CD4-positive, alpha-beta T cell treated with Interleukin-4 for 4 hours (primary cell): ENCODE data around the gene C2CD3.
"Not testable (repeated sequence)": the region's sequence is repeated elsewhere in the genome, so short reads cannot be mapped to it uniquely, and the experiment has no call there.

Source experiments
- DNase-seq: peaks from one replicate; pipeline ENCODE4 v3.0.0-alpha.2; 2020

The C2CD3 gene

DNA sequence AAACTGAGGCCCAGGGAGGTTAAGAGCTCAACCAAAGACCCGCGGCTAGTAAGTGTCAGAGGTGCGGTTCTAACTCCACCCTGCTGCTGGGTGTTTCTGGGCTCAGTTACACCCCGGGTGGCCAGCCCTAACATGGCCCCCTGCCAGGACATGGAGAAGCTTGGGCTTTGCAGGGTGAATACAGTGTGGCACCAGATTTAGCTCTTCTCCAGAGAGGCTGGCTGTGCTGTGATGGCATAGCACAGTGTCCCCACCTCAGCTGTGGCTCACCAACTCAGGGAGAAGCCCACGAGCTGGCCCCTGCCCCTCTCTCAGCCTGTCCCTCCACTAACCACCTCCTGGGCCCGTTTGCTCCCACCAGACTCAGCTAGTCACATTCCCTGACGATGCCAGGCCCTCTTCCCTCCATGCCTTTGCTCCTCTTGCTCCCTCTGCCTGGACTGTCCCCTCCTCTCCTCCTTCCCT, 168.9 kb downstream of the C2CD3 start:
- DNase-seq: no peak

DNA sequence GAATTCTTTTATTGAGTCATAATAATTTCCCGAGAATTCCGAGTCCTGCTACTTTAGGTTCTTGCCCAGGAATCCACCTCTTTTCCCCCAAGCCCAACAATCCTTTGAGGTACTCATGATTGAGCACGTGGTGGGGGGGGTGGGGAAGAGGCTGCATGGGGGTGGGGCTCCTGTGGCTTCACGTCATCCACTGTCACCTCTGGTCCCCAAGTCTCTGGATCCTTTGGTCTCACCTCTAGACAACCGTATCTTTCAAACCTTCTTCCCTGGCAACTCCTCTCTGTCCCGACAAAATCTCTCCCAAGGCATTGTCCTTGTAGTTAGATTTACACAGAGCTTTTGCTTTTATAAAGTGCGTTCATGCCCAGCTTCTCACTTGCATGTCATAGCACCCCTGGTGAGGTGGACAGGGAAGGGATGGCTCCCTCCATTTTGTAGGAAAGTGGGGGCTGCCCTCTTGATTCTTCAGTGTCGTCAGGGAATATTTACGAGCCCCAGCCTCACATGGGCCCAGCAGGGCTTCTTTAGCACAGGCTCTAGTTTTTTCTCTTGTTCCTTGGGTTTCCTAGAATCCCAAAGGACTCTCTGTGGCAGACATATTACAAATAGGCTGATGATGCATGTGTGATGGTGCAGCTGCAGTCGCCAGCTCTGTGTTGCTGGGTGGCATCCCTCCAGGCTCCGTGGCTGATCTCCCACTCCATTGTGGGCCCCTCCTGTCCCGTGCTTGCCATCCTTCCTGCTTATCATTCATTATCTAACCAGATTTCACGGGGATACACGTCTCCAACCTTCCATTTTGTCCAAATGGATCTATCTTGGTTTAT, 170.3 kb downstream of the C2CD3 start:
- no peak for DNase-seq

GRCh38 chr11:73999581-74000306, 171.1 kb downstream of the C2CD3 start:
- DNase-seq: no peak

GRCh38 chr11:73998846-73999575, 171.8 kb downstream of the C2CD3 start:
- no peak for DNase-seq

DNA sequence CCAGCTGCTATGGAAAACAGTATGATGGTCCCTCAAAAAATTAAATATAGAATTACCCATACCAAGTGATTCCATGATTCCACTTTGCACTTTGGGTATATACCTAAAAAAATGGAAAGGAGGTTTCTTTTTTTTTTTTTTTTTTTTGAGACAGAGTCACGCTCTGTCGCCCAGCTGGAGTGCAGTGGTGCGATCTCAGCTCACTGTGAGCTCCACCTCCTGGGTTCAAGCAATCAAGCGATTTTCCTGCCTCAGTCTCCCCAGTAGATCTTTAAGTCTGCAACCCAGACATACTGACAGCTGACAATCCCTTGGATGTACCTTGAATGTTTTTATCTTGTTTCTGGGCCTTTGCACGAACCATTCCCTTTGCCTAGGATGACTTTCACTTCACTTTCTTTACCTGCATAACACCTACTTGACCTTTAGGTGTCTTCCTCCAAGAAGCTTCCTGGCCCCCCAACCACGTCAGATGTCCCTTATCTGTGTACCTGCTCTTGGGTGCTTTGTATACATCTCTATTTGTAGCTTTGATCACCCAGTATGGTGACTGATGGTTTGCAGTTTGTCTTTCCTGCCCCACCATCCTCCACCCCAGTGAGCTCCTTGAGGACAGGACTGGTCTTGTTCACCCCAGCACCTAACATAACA, 173.6 kb downstream of the C2CD3 start:
- DNase-seq: no peak

- no peak for DNase-seq
Observed at GRCh38 chr11:73996161-73996747, 174.5 kb downstream of the C2CD3 start.

- peak; percentile 95 for DNase-seq
Observed at GRCh38 chr11:73995731-73996130, 175.1 kb downstream of the C2CD3 start.

GRCh38 chr11:73995247-73995646, 175.6 kb downstream of the C2CD3 start:
- DNase-seq: peak; percentile 95

DNA sequence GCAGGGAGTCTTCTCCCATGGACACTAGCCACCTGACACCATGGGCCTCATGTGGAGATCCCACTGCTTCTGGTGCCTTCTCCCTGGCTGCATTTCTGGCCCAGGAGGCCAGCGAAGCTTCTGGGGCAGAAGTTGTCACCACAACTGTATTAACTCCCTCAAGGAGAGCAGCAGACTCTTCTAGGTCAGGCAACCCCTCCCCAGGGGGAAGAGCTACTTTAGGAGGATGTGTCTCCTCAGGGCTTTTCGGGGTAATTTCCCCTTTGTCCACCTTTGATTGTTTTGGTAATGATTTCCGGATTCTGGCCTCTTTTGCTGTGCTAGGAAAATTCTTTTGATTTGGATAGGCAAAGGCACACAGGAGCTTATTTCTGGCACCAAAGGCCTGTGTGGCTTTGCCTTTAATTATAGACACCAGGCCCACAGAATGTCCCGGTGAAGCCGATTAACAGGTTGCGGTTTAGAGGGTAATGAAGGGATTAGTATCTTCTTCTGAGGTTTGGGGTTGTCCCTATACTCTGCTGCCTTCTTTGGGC, 179.3 kb downstream of the C2CD3 start:
- DNase-seq: no peak

DNA sequence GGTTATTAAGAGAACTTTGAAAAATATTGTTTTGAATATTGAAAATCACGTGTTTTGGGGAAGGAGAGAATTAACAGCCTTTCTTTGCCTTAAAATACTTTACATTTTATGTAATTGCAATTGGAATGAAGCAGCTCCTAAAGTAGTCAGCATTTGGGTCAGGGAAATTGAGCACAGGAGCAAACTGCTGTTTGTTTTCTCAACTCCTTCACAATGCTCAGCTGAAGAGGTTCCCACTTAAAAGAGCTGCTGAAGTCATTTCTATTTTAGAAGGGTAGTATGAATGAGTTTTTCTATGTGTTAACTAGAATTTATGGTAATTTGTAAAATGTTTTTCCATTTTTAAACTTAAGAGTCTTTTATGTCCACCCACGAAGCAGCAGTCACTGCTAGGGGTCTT, 180.1 kb downstream of the C2CD3 start:
- no peak for DNase-seq

- no peak for DNase-seq
Observed at GRCh38 chr11:73989156-73989555, 181.6 kb downstream of the C2CD3 start.

DNA sequence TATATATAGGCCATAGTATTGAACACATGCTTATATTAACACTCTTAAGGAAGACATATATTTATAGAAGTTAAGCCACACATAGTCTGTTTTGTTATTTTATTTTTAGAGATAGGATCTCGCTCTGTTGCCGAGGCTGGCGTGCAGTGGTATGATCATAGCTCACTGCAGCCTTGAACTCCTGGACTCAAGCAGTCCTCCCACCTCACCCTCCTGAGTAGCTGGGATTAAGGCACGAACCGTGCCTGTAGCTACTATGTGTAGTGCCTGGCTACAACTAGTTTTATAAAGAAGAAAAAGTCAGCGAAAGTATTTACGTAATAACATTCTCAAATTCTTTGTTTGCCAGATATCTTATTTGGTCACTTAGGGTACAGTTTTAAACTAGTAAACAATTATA, 182.6 kb downstream of the C2CD3 start:
- DNase-seq: no peak

- not testable (repeated sequence) for DNase-seq
Observed at GRCh38 chr11:73985661-73986060, 185.1 kb downstream of the C2CD3 start.

GRCh38 chr11:73983741-73984538, 186.9 kb downstream of the C2CD3 start:
- no peak for DNase-seq

- peak; percentile 97 for DNase-seq
Observed at GRCh38 chr11:73982990-73983740, 187.6 kb downstream of the C2CD3 start.

GRCh38 chr11:73982595-73982989, 188.2 kb downstream of the C2CD3 start, which contains the start of gene UCP2:
TSS of gene UCP2 (minus strand) at chr11:73982843. CDS start at chr11:73978378, 4,465 bp downstream.
- peak; percentile 94 for DNase-seq

DNA sequence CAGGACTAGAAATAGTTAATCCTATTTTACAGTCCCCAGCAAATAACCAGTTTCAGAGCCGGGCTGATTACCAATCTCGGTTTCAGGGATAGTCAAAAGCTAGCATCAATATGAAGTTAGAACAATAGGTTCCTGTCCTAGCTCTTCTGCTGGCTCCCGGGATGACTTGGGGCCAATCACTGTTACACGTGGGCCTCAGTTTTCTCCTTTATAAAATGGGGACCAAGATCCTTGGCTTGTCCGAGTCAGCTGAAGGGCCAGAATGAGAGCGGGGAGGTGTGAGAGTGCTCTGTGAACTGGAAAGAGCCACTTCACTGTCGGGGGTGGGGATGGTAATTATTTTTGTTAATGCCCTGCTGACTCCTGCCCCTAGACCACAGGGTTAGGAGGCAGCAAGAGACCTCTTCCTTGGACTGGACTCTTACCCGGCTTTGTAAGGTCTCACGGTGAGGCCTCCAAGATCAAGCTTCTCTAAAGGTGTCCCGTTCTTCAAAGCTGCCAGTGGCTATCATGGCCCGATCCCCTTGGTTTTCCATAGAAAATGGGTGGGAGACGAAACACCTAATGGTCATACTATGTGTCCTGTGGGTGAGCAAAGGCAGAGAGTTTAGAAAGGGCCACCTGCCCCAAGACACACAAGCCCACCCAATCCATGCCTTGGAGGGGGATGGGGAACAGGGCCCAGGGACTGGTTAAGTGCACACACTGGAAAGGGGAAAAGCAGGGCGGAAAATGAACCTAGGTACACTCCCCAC, 189.6 kb downstream of the C2CD3 start:
- DNase-seq: peak; percentile 29

- DNase-seq: peak; percentile 94
Observed at GRCh38 chr11:73980001-73980961, 190.5 kb downstream of the C2CD3 start.
